H1 (cell line): ENCODE measurements around the gene PITX1. TPM values are rescaled to one million over a fixed set of nuclear protein-coding genes. Genes with fewer than 3 reads are reported as not detected.

Experiments used
- CTCF ChIA-PET: fragments of 300-600 bp; sonication (Branson Sonifier 250); formaldehyde crosslinking; loops from one replicate; lab custom pipeline; 2021; ENCODE audit not compliant: partially characterized antibody; lab: Charles Lee
- POLR2A ChIA-PET: fragments of 300-600 bp; sonication (Branson Sonifier 250); formaldehyde crosslinking; loops from one replicate; lab custom pipeline; 2021; ENCODE audit warnings: inconsistent platforms; ENCODE audit not compliant: partially characterized antibody; lab: Charles Lee
- DNase-seq, 2 experiments: peaks; one replicate each; pipeline versions ENCODE4 v3.0.0 to v3.0.0-alpha.2; 2010 to 2022; ENCODE audit warnings: low spot score in 2 of 2, low read depth in 1 of 2, mixed read lengths in 1 of 2
- FAIRE-seq: peaks from 2 replicates; lab custom pipeline; 2011; peaks lifted over from hg19 to GRCh38; lab: Jason Lieb, UNC
- H2AFZ ChIP-seq: 2 replicates; pipeline ENCODE4 v1.8.1; 2012; ENCODE audit warnings: low read length, inconsistent platforms
- H2AK5ac ChIP-seq: 2 replicates; pipeline ENCODE4 v1.6.1; 2013; ENCODE audit warnings: low read depth, low read length
- H2BK120ac ChIP-seq: replicated peaks from 2 replicates; pipeline ENCODE3; 2013; ENCODE audit warnings: low read depth, low read length, inconsistent platforms
- H2BK12ac ChIP-seq: 2 replicates; pipeline ENCODE4 v1.6.1; 2013; ENCODE audit warnings: low read depth, low read length
- H2BK15ac ChIP-seq: 2 replicates; pipeline ENCODE4 v1.6.1; 2013; ENCODE audit warnings: low read length
- H2BK20ac ChIP-seq: 2 replicates; pipeline ENCODE4 v1.6.1; 2013; ENCODE audit warnings: low read length
- H2BK5ac ChIP-seq: 2 replicates; pipeline ENCODE4 v1.6.1; 2013; ENCODE audit warnings: low read depth, low read length
- H3K14ac ChIP-seq: 2 replicates; pipeline ENCODE4 v1.6.1; 2013; ENCODE audit warnings: inconsistent platforms; ENCODE audit not compliant: insufficient read length
- H3K18ac ChIP-seq: 2 replicates; pipeline ENCODE4 v1.6.1; 2013; ENCODE audit warnings: low read length; ENCODE audit errors: extremely low read depth
- H3K23ac ChIP-seq: 2 replicates; pipeline ENCODE4 v1.6.1; 2013; ENCODE audit warnings: inconsistent platforms; ENCODE audit not compliant: insufficient read length
- H3K23me2 ChIP-seq: 2 replicates; pipeline ENCODE4 v1.6.1; 2013; ENCODE audit warnings: low read depth, low read length
- H3K27ac ChIP-seq: 2 replicates; pipeline ENCODE4 v1.6.1; 2011; ENCODE audit warnings: low read depth, low read length, inconsistent platforms
- H3K27me3 ChIP-seq, 4 experiments: replicated peaks in 1 of 4; 1 replicate in 1 of 4; 2 replicates in 3 of 4; pipeline versions ENCODE4 v1.6.1 to v1.8.1; 2011 to 2013; ENCODE audit warnings: low read length in 3 of 4, mild to moderate bottlenecking in 3 of 4, inconsistent platforms in 2 of 4, mixed read lengths in 2 of 4, moderate library complexity in 1 of 4; ENCODE audit not compliant: control insufficient read depth in 3 of 4, insufficient read depth in 3 of 4; ENCODE audit errors: extremely low read depth in 1 of 4
- H3K36me3 ChIP-seq, 4 experiments: 2 replicates each; pipeline versions ENCODE4 v1.6.1 to v1.8.1; 2011 to 2013; ENCODE audit warnings: mild to moderate bottlenecking in 4 of 4, low read length in 3 of 4, moderate library complexity in 2 of 4, control low read depth in 1 of 4, inconsistent platforms in 1 of 4; ENCODE audit not compliant: insufficient read depth in 4 of 4, control insufficient read depth in 2 of 4
- H3K4ac ChIP-seq: replicated peaks from 2 replicates; pipeline ENCODE3; 2013; ENCODE audit warnings: low read length, low read depth, mixed read lengths, inconsistent platforms; ENCODE audit not compliant: insufficient read length
- H3K4me1 ChIP-seq, 4 experiments: replicated peaks in 1 of 4; 1 replicate in 1 of 4; 2 replicates in 3 of 4; pipeline versions ENCODE4 v1.6.1 to v1.8.1; 2011 to 2013; ENCODE audit warnings: low read length in 3 of 4, inconsistent platforms in 2 of 4, mixed read lengths in 1 of 4; ENCODE audit not compliant: insufficient read depth in 4 of 4, control insufficient read depth in 3 of 4
- H3K4me2 ChIP-seq, 2 experiments: 2 replicates each; pipeline versions ENCODE4 v1.6.1 to v1.8.1; 2011 to 2013; ENCODE audit warnings: low read depth in 2 of 2, low read length in 2 of 2, control low read depth in 1 of 2, inconsistent platforms in 1 of 2, mild to moderate bottlenecking in 1 of 2; ENCODE audit not compliant: insufficient read depth in 1 of 2
- H3K4me3 ChIP-seq, 4 experiments: fragments of 200-600, 300-600 bp in 1 of 4; sonication (generic), shearing (Covaris generic), sonication (Bioruptor Twin) in 1 of 4; 2 replicates each; pipeline versions ENCODE4 v1.5.1 to v1.8.1; 2011 to 2016; ENCODE audit warnings: low read length in 4 of 4, low read depth in 3 of 4, control low read depth in 2 of 4, inconsistent platforms in 2 of 4, mild to moderate bottlenecking in 2 of 4, mixed read lengths in 1 of 4, moderate library complexity in 1 of 4; ENCODE audit not compliant: insufficient read depth in 2 of 4; ENCODE audit errors: extremely low read depth in 1 of 4
- H3K56ac ChIP-seq: replicated peaks from 2 replicates; pipeline ENCODE3; 2013; ENCODE audit warnings: low read depth, mild to moderate bottlenecking, mixed read lengths, low read length, inconsistent platforms; ENCODE audit not compliant: insufficient read length
- H3K79me1 ChIP-seq: 2 replicates; pipeline ENCODE4 v1.6.1; 2013; ENCODE audit warnings: low read depth, low read length, control low read depth
- H3K79me2 ChIP-seq, 2 experiments: 2 replicates each; pipeline versions ENCODE4 v1.6.1 to v1.8.1; 2012 to 2013; ENCODE audit warnings: low read length in 2 of 2, mild to moderate bottlenecking in 2 of 2, inconsistent platforms in 1 of 2; ENCODE audit not compliant: insufficient read depth in 2 of 2, control insufficient read depth in 1 of 2
- H3K9ac ChIP-seq, 4 experiments: replicated peaks in 1 of 4; 1 replicate in 1 of 4; 2 replicates in 3 of 4; pipeline versions ENCODE4 v1.6.1 to v1.8.1; 2011 to 2013; ENCODE audit warnings: low read depth in 3 of 4, low read length in 3 of 4, control low read depth in 2 of 4, mild to moderate bottlenecking in 2 of 4, moderate library complexity in 2 of 4, inconsistent platforms in 1 of 4; ENCODE audit errors: extremely low read depth in 1 of 4
- H3K9me3 ChIP-seq, 2 experiments: 2 replicates each; pipeline versions ENCODE4 v1.6.1 to v1.8.1; 2012 to 2013; ENCODE audit warnings: mild to moderate bottlenecking in 2 of 2, moderate library complexity in 2 of 2, control low read depth in 1 of 2, inconsistent platforms in 1 of 2, low read depth in 1 of 2, low read length in 1 of 2, mixed read lengths in 1 of 2; ENCODE audit not compliant: insufficient read depth in 2 of 2
- H4K20me1 ChIP-seq, 2 experiments: replicated peaks in 1 of 2; 2 replicates each; pipeline versions ENCODE3 to v1.8.1; 2011 to 2013; ENCODE audit warnings: inconsistent platforms in 2 of 2, low read length in 2 of 2, mild to moderate bottlenecking in 1 of 2; ENCODE audit not compliant: insufficient read depth in 2 of 2, control insufficient read depth in 1 of 2
- H4K5ac ChIP-seq: 2 replicates; pipeline ENCODE4 v1.6.1; 2013; ENCODE audit warnings: low read length, low read depth, mixed read lengths, inconsistent platforms; ENCODE audit not compliant: insufficient read length
- H4K8ac ChIP-seq: 2 replicates; pipeline ENCODE4 v1.8.0; 2013; ENCODE audit warnings: mild to moderate bottlenecking, moderate library complexity, low read length, inconsistent platforms; ENCODE audit not compliant: insufficient read depth; ENCODE audit errors: extremely low read depth
- H4K91ac ChIP-seq: replicated peaks from 2 replicates; pipeline ENCODE3; 2013; ENCODE audit warnings: low read length, mixed read lengths, inconsistent platforms; ENCODE audit not compliant: insufficient read length
- KDM1A ChIP-seq: fragments of 200-600, 300-600 bp; sonication (generic); IDR thresholded peaks from 2 replicates; pipeline ENCODE4 v1.7.1; 2016; ENCODE audit warnings: mild to moderate bottlenecking, low read length, borderline replicate concordance
- NRF1 ChIP-seq: IDR thresholded peaks from 2 replicates; pipeline ENCODE4 v1.6.1; 2011; ENCODE audit warnings: mild to moderate bottlenecking, low read depth, low read length, improper control_type of control experiment
- RNF2 ChIP-seq: fragments of 200-900, 300-1000 bp; sonication (generic); IDR thresholded peaks from 2 replicates; pipeline ENCODE4 v1.7.1; 2016; ENCODE audit warnings: borderline replicate concordance, low read depth, mild to moderate bottlenecking, antibody characterized with exemption, low read length; ENCODE audit not compliant: poor library complexity, severe bottlenecking; ENCODE audit errors: missing control alignments
- TEAD4 ChIP-seq: IDR thresholded peaks from 2 replicates; pipeline ENCODE4 v1.6.1; 2012; ENCODE audit warnings: low read depth, low read length, inconsistent platforms, mixed read lengths
- polyA plus RNA-seq, 7 experiments: library from polyadenylated mRNA; depleted of rRNA in 3 of 7; stranded (reverse) in 5 of 7; unstranded in 2 of 7; fragments of >200 nt in 5 of 7; fragments of 200-250 nt in 2 of 7; gene quantifications; 1 replicate in 5 of 7; 2 replicates in 1 of 7; 4 replicates in 1 of 7; pipeline versions ENCODE4 v1.2.1 to v1.2.3, GENCODE V29; 2011 to 2013; ENCODE audit warnings: missing spikeins in 2 of 7, mixed read lengths in 2 of 7
- total RNA-seq: library from RNA; stranded (reverse); fragmentation: NEBNext Ultra II Directional; extraction: Animal tissue kit (Norgen Biotek cat#: 25700); gene quantifications from 2 replicates; pipeline ENCODE4 v1.2.1, GENCODE V29; 2021
- TF ChIP-seq, protein P1 (sequence below): IDR thresholded peaks from 2 replicates; pipeline ENCODE4 v1.6.1; 2012; ENCODE audit warnings: low read length, inconsistent platforms

Gene PITX1
- total and polyA plus RNA-seq, 2 of the 8 experiments (the other 6 are each of a cell fraction or from before 2014, with no cell fraction given), result 0.03 TPM; not detected in 1

DNA sequence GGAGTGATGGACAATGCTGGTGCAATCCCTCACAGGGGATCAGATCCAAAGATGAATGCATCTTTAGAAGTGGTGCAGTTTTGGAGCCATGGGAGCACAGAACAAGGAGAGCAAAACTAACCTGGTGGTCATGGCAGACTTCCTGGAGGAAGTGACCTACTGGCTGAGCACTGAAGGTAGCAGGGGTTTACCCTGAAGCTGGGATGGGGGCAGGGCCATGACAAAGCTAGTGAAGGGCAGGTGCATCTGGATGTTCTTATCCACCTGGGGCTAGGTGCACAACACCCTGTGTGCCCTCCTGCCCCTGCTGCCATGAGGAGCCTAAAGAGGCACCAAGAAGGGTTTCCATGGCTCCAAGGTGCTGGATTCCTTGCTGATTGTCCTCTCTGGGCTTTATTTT lies 11.5 kb upstream of the PITX1 start:
- Histone ChIP-seq H4K91ac (no peak overlapping the region), H4K8ac (no peak overlapping the region; the same call in 1 of the 2 replicates), H4K5ac (no peak overlapping the region), H3K36me3 (no peaks in the 10 kb centered on the region), H2BK15ac (no peak overlapping the region), H3K79me2 (no peaks in the 10 kb centered on the region), H3K4me2 (no peak overlapping the region), H3K4ac (no peak overlapping the region), H2BK12ac (no peak overlapping the region), H3K23me2 (peaks cover 7% of the 10 kb centered on the region; the same call in 1 of the 2 replicates), H3K18ac (no peak overlapping the region), H2BK20ac (no peak overlapping the region), H2AK5ac (no peak overlapping the region), H3K79me1 (no peaks in the 10 kb centered on the region), H3K4me1 (peaks cover 3 to 11% (median 7%) of the 10 kb centered on the region in 4 experiments; a peak in 6 of 7 replicates), H4K20me1 (peaks cover 2 to 13% of the 10 kb centered on the region in 2 experiments), H2AFZ (no peak overlapping the region), H3K4me3 (no peak overlapping the region), H3K56ac (no peak overlapping the region), H2BK120ac (no peak overlapping the region), H3K9me3 (no peaks in the 10 kb centered on the region), H3K23ac (no peak overlapping the region), H3K9ac (no peak overlapping the region), H3K27me3 (peaks cover 60 to 99% (median 90%) of the 10 kb centered on the region in 4 experiments), H3K14ac (no peak overlapping the region), H3K27ac (no peak overlapping the region), H2BK5ac (no peak overlapping the region)
- POLR2A ChIA-PET, result interaction anchor here (1.4 kb wide), 1 partner anchor 10 kb away, joined by 4 read pairs; no protein-coding TSS in a partner anchor
- CTCF ChIA-PET, result interaction anchor here (0.7 to 0.9 kb wide), 3 partner anchors 11 to 128 kb away, joined by 3 read pairs; no protein-coding TSS in a partner anchor
- no peak for FAIRE-seq
- DNase-seq, result no peak
- TF ChIP-seq TEAD4 (no peak), KDM1A (no peak), RNF2 (no peak), NRF1 (no peak)
- TF ChIP-seq, protein P1, sequence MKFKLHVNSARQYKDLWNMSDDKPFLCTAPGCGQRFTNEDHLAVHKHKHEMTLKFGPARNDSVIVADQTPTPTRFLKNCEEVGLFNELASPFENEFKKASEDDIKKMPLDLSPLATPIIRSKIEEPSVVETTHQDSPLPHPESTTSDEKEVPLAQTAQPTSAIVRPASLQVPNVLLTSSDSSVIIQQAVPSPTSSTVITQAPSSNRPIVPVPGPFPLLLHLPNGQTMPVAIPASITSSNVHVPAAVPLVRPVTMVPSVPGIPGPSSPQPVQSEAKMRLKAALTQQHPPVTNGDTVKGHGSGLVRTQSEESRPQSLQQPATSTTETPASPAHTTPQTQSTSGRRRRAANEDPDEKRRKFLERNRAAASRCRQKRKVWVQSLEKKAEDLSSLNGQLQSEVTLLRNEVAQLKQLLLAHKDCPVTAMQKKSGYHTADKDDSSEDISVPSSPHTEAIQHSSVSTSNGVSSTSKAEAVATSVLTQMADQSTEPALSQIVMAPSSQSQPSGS, result no peak
